OCI-LY7 (cell line): ENCODE results near the gene FHOD3. TPM values are rescaled to one million over a fixed set of nuclear protein-coding genes. Genes with fewer than 3 reads are reported as not detected.

Source experiments
- BruUV-seq: library from RNA; stranded (reverse); fragments of 400-500 nt; replicated peaks from 2 replicates; lab custom pipeline; 2021; lab: Mats Ljungman, UMichigan
- CTCF ChIA-PET: fragments of 300-600 bp; sonication (Branson Sonifier 250); formaldehyde crosslinking; loops from one replicate; lab custom pipeline; 2022; ENCODE audit warnings: antibody characterized with exemption; ENCODE audit not compliant: unreplicated experiment; lab: Charles Lee
- POLR2A ChIA-PET: fragments of 300-600 bp; sonication (Branson Sonifier 250); formaldehyde crosslinking; loops from one replicate; lab custom pipeline; 2022; ENCODE audit warnings: antibody characterized with exemption; lab: Charles Lee
- DNase-seq: peaks from one replicate; pipeline ENCODE4 v3.0.0-alpha.2; 2015; ENCODE audit warnings: low spot score
- H2AFZ ChIP-seq: fragments of 200-600 bp; sonication (generic), shearing (Covaris generic); 2 replicates; pipeline ENCODE4 v1.6.1; 2014; ENCODE audit warnings: mild to moderate bottlenecking, antibody characterized with exemption, low read length, moderate library complexity
- H3K27ac ChIP-seq: fragments of 200-600 bp; sonication (generic); 2 replicates; pipeline ENCODE4 v1.5.1; 2014; ENCODE audit warnings: mixed run types, low read depth, mild to moderate bottlenecking, moderate library complexity, low read length, inconsistent platforms; ENCODE audit not compliant: poor library complexity, severe bottlenecking
- H3K36me3 ChIP-seq: fragments of 200-600 bp; sonication (generic); 2 replicates; pipeline ENCODE4 v1.6.1; 2014; ENCODE audit warnings: mild to moderate bottlenecking, antibody characterized with exemption, low read length, moderate library complexity, mixed read lengths; ENCODE audit not compliant: insufficient read depth
- H3K4me1 ChIP-seq: fragments of 200-600 bp; sonication (generic); 2 replicates; pipeline ENCODE4 v1.5.1; 2014; ENCODE audit warnings: mild to moderate bottlenecking, low read length; ENCODE audit not compliant: insufficient read depth, poor library complexity, severe bottlenecking
- H3K4me2 ChIP-seq: fragments of 200-600 bp; sonication (generic); 2 replicates; pipeline ENCODE4 v1.6.1; 2014; ENCODE audit warnings: mild to moderate bottlenecking, low read length
- H3K4me3 ChIP-seq: fragments of 200-600 bp; sonication (generic); 2 replicates; pipeline ENCODE4 v1.5.1; 2014; ENCODE audit warnings: mild to moderate bottlenecking, low read depth, low read length; ENCODE audit not compliant: poor library complexity, severe bottlenecking
- H3K79me2 ChIP-seq: fragments of 200-600 bp; sonication (generic); 2 replicates; pipeline ENCODE4 v1.6.1; 2016; ENCODE audit warnings: low read depth, mild to moderate bottlenecking, low read length, moderate library complexity, mixed read lengths; ENCODE audit not compliant: insufficient read depth
- H3K9me2 ChIP-seq: fragments of 200-600 bp; sonication (generic); 2 replicates; pipeline ENCODE4 v1.6.1; 2016; ENCODE audit warnings: mild to moderate bottlenecking, low read length, mixed read lengths; ENCODE audit not compliant: insufficient read depth
- H3K9me3 ChIP-seq: fragments of 200-600 bp; sonication (generic); 2 replicates; pipeline ENCODE4 v1.6.1; 2014; ENCODE audit warnings: mild to moderate bottlenecking, mixed run types, low read length, mixed read lengths
- H4K20me1 ChIP-seq: fragments of 200-600 bp; sonication (generic); 2 replicates; pipeline ENCODE4 v1.6.1; 2014; ENCODE audit warnings: mild to moderate bottlenecking, antibody characterized with exemption, low read length, moderate library complexity, mixed read lengths; ENCODE audit not compliant: insufficient read depth
- EZH2phosphoT487 ChIP-seq: fragments of 200-600 bp; sonication (generic); IDR thresholded peaks from 2 replicates; pipeline ENCODE4 v1.6.1; 2018; ENCODE audit warnings: low read depth, borderline replicate concordance, mild to moderate bottlenecking, mixed run types, antibody characterized with exemption, low read length, moderate library complexity, mixed read lengths
- intact Hi-C: fragments of 100-400 bp; cut with micrococcal nuclease; formaldehyde crosslinking; loops from one replicate; pipeline ENCODE4 v1.10.0; 2022; ENCODE audit not compliant: unreplicated experiment
- total RNA-seq, 2 experiments: library from RNA; depleted of rRNA in 1 of 2; stranded (reverse); fragments of >200 nt in 1 of 2; shearing (Covaris generic) in 1 of 2; gene quantifications; 2 replicates each; pipeline ENCODE4 v1.2.3, GENCODE V29; 2014 to 2022
- TF ChIP-seq, protein P1 (sequence below): fragments of 200-600 bp; sonication (generic); conservative IDR thresholded peaks from 2 replicates; pipeline ENCODE4 v1.5.1; 2014; ENCODE audit warnings: mild to moderate bottlenecking, antibody characterized with exemption, low read length, moderate library complexity, mixed read lengths

The FHOD3 gene
- total RNA-seq, 2 experiments from 2014 or later, result 0.06 to 2.4 TPM

DNA sequence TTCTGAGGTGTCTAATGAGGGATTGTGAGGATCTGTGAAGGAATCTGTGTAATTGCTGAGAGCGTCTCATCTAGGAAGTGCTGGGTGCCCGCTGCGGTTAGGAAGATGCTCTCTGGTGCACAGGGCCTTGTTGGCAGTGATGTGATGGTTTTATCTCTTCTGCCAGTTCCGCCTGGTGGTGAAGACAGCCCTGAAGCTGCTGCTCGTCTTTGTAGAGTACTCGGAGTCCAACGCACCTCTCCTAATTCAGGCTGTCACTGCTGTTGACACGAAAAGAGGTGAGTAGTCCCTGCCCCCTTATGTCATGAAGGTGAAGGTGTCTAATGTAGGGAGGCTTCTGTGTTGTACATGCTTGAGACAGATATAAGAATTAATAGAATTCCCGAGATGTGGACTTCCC, 297.1 kb downstream of the FHOD3 start:
- ChIA-PET CTCF (no interaction called here), POLR2A (no interaction called here)
- no peaks in the 10 kb centered on the region for H4K20me1 ChIP-seq
- no TSS peak for BruUV-seq
- H3K4me2 ChIP-seq, result no peak overlapping the region
- intact Hi-C loops, result no loop called here
- no peaks in the 10 kb centered on the region for H3K9me3 ChIP-seq
- no peak overlapping the region for H3K4me3 ChIP-seq
- DNase-seq, result no peak
- H3K79me2 ChIP-seq, result no peaks in the 10 kb centered on the region
- no peak overlapping the region for H2AFZ ChIP-seq
- no peak overlapping the region for H3K27ac ChIP-seq
- no peak for TF ChIP-seq EZH2phosphoT487
- TF ChIP-seq, protein P1, sequence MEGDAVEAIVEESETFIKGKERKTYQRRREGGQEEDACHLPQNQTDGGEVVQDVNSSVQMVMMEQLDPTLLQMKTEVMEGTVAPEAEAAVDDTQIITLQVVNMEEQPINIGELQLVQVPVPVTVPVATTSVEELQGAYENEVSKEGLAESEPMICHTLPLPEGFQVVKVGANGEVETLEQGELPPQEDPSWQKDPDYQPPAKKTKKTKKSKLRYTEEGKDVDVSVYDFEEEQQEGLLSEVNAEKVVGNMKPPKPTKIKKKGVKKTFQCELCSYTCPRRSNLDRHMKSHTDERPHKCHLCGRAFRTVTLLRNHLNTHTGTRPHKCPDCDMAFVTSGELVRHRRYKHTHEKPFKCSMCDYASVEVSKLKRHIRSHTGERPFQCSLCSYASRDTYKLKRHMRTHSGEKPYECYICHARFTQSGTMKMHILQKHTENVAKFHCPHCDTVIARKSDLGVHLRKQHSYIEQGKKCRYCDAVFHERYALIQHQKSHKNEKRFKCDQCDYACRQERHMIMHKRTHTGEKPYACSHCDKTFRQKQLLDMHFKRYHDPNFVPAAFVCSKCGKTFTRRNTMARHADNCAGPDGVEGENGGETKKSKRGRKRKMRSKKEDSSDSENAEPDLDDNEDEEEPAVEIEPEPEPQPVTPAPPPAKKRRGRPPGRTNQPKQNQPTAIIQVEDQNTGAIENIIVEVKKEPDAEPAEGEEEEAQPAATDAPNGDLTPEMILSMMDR, result no peak
- no peaks in the 10 kb centered on the region for H3K4me1 ChIP-seq
- no peaks in the 10 kb centered on the region for H3K36me3 ChIP-seq
- H3K9me2 ChIP-seq, result no peaks in the 10 kb centered on the region

DNA sequence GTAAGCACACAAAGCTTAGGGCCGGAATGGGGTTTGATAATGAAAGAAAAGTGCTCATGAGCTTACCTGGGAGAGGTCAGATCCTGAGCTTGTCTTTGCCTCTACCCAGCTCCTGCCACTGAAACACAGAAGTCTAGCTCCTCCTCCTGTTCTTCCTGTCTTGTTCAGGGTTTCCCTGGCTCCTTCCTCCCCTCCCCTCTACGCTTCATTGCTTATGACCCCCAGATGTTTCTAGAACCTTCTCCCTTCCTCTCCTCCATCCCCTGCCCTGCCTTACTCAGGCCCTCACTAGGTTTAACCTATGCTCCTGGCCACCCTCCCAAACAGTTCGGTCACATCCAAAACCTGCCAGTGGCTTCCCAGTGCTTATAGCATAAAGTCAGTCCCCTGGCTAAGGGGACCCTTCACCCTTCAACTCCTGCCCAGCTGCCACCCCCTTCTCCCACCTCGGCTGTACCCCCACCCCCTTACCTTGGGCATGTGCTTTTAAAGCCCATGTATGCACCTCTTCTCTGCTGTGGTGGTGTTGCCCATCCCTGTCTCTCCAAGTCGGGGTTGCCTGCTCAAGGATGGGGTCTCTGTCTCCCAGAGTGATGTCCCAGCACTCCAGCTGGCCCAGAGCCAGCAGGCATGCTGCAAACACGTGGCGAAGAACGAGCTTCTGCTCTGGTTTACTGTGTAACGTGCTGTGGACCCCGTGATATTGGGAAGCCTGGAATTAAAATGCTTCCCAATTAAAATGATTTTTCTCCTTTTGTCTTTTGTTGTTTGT, 297.7 kb downstream of the FHOD3 start:
- intact Hi-C loops, result no loop called here
- Histone ChIP-seq H3K79me2 (no peaks in the 10 kb centered on the region), H3K9me2 (no peaks in the 10 kb centered on the region), H3K4me1 (no peaks in the 10 kb centered on the region), H4K20me1 (no peaks in the 10 kb centered on the region), H3K4me2 (no peak overlapping the region), H3K9me3 (no peaks in the 10 kb centered on the region), H3K27ac (no peak overlapping the region), H3K36me3 (no peaks in the 10 kb centered on the region), H2AFZ (no peak overlapping the region), H3K4me3 (no peak overlapping the region)
- no TSS peak for BruUV-seq
- POLR2A ChIA-PET, result interaction anchor here (0.6 kb wide), 1 partner anchor 238 kb away, joined by 3 read pairs; no protein-coding TSS in a partner anchor
- TF ChIP-seq EZH2phosphoT487, result no peak
- TF ChIP-seq, protein P1, result no peak
- no peak for DNase-seq
- CTCF ChIA-PET, result interaction anchor here (0.6 kb wide), 1 partner anchor 216 kb away, joined by 4 read pairs; no protein-coding TSS in a partner anchor

GRCh38 chr18:36595818-36596215, 298.3 kb downstream of the FHOD3 start:
- POLR2A ChIA-PET, result interaction anchor here (0.6 kb wide), 2 partner anchors 9 to 239 kb away, joined by 3 read pairs; no protein-coding TSS in a partner anchor
- no TSS peak for BruUV-seq

More at GRCh38 chr18:36595818-36596215, 298.3 kb downstream of the FHOD3 start:
- Histone ChIP-seq H3K9me3 (no peaks in the 10 kb centered on the region), H4K20me1 (no peaks in the 10 kb centered on the region), H3K4me3 (no peak overlapping the region), H3K36me3 (no peaks in the 10 kb centered on the region), H3K4me1 (no peaks in the 10 kb centered on the region), H3K4me2 (no peak overlapping the region), H3K27ac (no peak overlapping the region), H3K79me2 (no peaks in the 10 kb centered on the region), H3K9me2 (no peaks in the 10 kb centered on the region), H2AFZ (no peak overlapping the region)
- intact Hi-C loops, result no loop called here
- CTCF ChIA-PET, result interaction anchor here (0.6 kb wide), 1 partner anchor 215 kb away, joined by 4 read pairs; no protein-coding TSS in a partner anchor
- TF ChIP-seq, protein P1, result no peak
- no peak for TF ChIP-seq EZH2phosphoT487
- DNase-seq, result no peak
